Panc1 (cell line): ENCODE data around the gene CCDC83.

Source experiments
- CTCF ChIP-seq: fragments of 450-650 bp; IDR thresholded peaks from 2 replicates; pipeline ENCODE4 v1.5.1; 2017; ENCODE audit warnings: mild to moderate bottlenecking
- POLR2AphosphoS5 ChIP-seq: IDR thresholded peaks from 2 replicates; pipeline ENCODE4 v1.6.1; 2012; ENCODE audit warnings: mild to moderate bottlenecking, low read depth, low read length, moderate library complexity
- REST ChIP-seq, 2 experiments: IDR thresholded peaks; 2 replicates each; pipeline ENCODE4 v1.6.1; 2011 to 2012; ENCODE audit warnings: low read depth in 2 of 2, control low read depth in 1 of 2, low read length in 1 of 2, mild to moderate bottlenecking in 1 of 2, moderate library complexity in 1 of 2; ENCODE audit not compliant: insufficient read depth in 1 of 2
- SIN3A ChIP-seq: IDR thresholded peaks from 2 replicates; pipeline ENCODE4 v1.6.1; 2012; ENCODE audit warnings: low read depth, mild to moderate bottlenecking, low read length, moderate library complexity, borderline replicate concordance; ENCODE audit not compliant: insufficient read depth
- TCF7L2 ChIP-seq: IDR thresholded peaks from 2 replicates; pipeline ENCODE4 v1.6.1; 2011; ENCODE audit warnings: mild to moderate bottlenecking, low read depth, low read length, inconsistent platforms

- TF ChIP-seq REST (IDR thresholded peaks at IDR 0.05; ENCODE audit: insufficient read depth in 1 of 2, low read depth in 2 of 2, low read length in 1 of 2) = no peak
- no peak for TF ChIP-seq POLR2AphosphoS5
- TF ChIP-seq CTCF = no peak
- TF ChIP-seq SIN3A = no peak
- TF ChIP-seq TCF7L2 = no peak
Measured at GRCh38 chr11:85935751-85936150, 80.6 kb downstream of the CCDC83 start.
